ENCODE measurements around the gene CACNG8. TPM values are rescaled to one million over a fixed set of nuclear protein-coding genes. Genes with fewer than 3 reads are reported as not detected.
"Not testable (repeated sequence)": the region's sequence is repeated elsewhere in the genome, so short reads cannot be mapped to it uniquely, and the experiment has no call there.

CACNG8 gene
- total RNA-seq, 1 donor from 2014 or later = not detected

DNA sequence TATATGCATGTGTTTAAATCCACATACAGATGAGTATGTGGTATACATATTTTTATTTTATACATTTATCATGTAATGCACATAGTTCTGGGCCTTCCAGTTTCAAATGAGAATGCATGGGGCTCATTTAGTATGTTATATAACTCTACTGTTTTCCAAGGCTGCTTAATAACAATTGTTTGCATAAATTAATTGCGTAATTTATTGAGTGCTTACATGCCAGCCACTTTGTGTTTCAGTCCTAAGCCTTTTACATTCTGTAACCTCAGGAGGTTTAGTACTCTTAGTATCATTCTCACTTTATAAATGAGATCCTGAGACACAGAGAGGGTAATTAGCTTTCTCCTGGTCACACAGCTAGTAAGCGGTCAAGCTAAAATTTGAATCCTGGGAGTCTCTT lies 16.7 kb upstream of the CACNG8 start:
- TF ChIP-seq, protein P1, sequence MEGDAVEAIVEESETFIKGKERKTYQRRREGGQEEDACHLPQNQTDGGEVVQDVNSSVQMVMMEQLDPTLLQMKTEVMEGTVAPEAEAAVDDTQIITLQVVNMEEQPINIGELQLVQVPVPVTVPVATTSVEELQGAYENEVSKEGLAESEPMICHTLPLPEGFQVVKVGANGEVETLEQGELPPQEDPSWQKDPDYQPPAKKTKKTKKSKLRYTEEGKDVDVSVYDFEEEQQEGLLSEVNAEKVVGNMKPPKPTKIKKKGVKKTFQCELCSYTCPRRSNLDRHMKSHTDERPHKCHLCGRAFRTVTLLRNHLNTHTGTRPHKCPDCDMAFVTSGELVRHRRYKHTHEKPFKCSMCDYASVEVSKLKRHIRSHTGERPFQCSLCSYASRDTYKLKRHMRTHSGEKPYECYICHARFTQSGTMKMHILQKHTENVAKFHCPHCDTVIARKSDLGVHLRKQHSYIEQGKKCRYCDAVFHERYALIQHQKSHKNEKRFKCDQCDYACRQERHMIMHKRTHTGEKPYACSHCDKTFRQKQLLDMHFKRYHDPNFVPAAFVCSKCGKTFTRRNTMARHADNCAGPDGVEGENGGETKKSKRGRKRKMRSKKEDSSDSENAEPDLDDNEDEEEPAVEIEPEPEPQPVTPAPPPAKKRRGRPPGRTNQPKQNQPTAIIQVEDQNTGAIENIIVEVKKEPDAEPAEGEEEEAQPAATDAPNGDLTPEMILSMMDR (IDR thresholded peaks at IDR 0.05) = no peak
- intact Hi-C loops (cut with micrococcal nuclease) = no loop called here
- Mint-ChIP-seq H3K27me3 (peaks cover 41% of the 10 kb centered on the region), H3K4me1 (no peaks in the 10 kb centered on the region), H3K36me3 (ENCODE audit: low read depth) (no peaks in the 10 kb centered on the region), H3K27ac (no peak overlapping the region), H3K9me3 (peaks cover 4% of the 10 kb centered on the region), H3K4me3 (no peak overlapping the region)
- DNase-seq = no peak
- ChIA-PET CTCF (no interaction called here), POLR2A (no interaction called here)
- no peak for ATAC-seq (ENCODE audit: low read depth)

DNA sequence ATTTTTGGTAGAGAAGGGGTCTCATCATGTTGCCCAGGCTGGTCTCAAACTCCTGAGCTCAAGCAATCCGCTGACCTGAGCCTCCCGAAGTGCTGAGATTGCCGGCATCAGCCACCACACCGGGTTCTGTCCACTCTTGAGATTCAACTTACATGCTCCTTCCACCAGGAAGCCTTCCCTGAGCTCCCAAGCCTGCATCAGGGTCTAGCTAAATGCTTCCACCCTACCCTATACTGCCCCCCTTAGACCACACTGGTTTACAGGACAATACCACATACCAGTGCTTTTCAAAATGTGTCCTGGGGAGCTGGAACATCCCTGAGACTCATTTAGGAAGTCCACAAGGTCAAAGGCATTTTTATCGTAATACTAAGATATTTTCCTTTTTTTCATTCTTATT lies 15.1 kb upstream of the CACNG8 start:
- intact Hi-C loops (cut with micrococcal nuclease) = no loop called here
- H3K27ac Mint-ChIP-seq = no peak overlapping the region
- POLR2A ChIA-PET = no interaction called here

DNA sequence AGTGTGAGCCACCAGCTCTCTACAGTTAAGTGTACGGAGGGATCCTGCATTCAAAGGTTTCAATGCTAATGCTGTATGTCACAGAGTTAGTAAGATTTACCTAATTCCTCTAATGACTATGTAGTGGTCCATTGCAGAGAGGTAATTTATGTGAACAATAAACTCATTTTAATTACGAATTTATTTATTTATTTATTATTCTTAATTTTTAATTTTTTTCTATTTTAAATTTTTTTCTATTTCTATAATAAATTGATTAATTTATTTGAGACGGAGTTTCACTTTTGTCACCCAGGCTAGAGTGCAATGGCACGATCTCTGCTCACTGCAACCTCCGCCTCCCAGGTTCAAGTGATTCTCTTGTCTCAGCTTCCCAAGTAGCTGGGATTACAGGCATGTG lies 14.1 kb upstream of the CACNG8 start:
- peaks cover 29% of the 10 kb centered on the region for H3K27me3 Mint-ChIP-seq
- H3K4me1 Mint-ChIP-seq; DNase-seq; H3K27ac Mint-ChIP-seq; H3K9me3 Mint-ChIP-seq; intact Hi-C loops (cut with micrococcal nuclease); H3K4me3 Mint-ChIP-seq; ATAC-seq (ENCODE audit: low read depth); POLR2A ChIA-PET; CTCF ChIA-PET; H3K36me3 Mint-ChIP-seq (ENCODE audit: low read depth): not testable (repeated sequence)

More for the DNA sequence above, 15.1 kb upstream of the CACNG8 start:
- Mint-ChIP-seq H3K9me3 (peaks cover 4% of the 10 kb centered on the region), H3K36me3 (ENCODE audit: low read depth) (no peaks in the 10 kb centered on the region), H3K27me3 (peaks cover 31% of the 10 kb centered on the region), H3K4me3 (no peak overlapping the region), H3K4me1 (no peaks in the 10 kb centered on the region)
- CTCF ChIA-PET = interaction anchor here (1.0 kb wide), 1 partner anchor 96 kb away, joined by 3 read pairs; no protein-coding TSS in a partner anchor
- ATAC-seq (ENCODE audit: low read depth) = no peak
- TF ChIP-seq, protein P1 (IDR thresholded peaks at IDR 0.05) = no peak
- DNase-seq = no peak

- no peak overlapping the region for H3K4me3 Mint-ChIP-seq
- ChIA-PET POLR2A (no interaction called here), CTCF (no interaction called here)
- H3K27me3 Mint-ChIP-seq = peaks cover 24% of the 10 kb centered on the region
- TF ChIP-seq, protein P1 (IDR thresholded peaks at IDR 0.05) = no peak
- no peaks in the 10 kb centered on the region for H3K4me1 Mint-ChIP-seq
- no peak overlapping the region for H3K27ac Mint-ChIP-seq
- intact Hi-C loops (cut with micrococcal nuclease) = no loop called here
- no peaks in the 10 kb centered on the region for H3K36me3 Mint-ChIP-seq (ENCODE audit: low read depth)
- DNase-seq (no peak), ATAC-seq (ENCODE audit: low read depth) (no peak)
- H3K9me3 Mint-ChIP-seq = no peaks in the 10 kb centered on the region
Measured at GRCh38 chr19:53951436-53951835, 11.3 kb upstream of the CACNG8 start.

DNA sequence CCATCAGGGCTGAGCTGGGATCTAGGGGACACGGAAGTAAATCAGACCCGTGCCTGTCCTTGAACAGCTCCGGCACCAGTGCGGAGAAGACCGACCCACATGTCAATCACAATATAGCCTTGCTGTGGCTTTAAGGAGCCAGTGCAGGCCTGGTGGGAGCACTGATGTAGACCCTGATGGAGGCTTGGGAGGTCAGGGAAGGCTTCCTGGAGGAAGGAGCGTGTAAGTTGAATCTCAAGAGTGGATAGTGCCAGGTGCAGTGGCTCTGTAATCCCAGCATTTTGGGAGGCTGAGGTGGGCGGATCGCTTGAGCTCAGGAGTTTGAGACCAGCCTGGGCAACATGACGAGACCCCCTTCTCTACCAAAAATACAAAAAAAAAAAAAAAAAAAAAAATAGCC lies 10.8 kb upstream of the CACNG8 start:
- ChIA-PET CTCF (no interaction called here), POLR2A (no interaction called here)
- intact Hi-C loops (cut with micrococcal nuclease) = no loop called here

GRCh38 chr19:53953383-53953782 lies 9.4 kb upstream of the CACNG8 start:
- Mint-ChIP-seq H3K27me3 (peaks cover 31% of the 10 kb centered on the region), H3K36me3 (ENCODE audit: low read depth) (no peaks in the 10 kb centered on the region), H3K4me1 (no peaks in the 10 kb centered on the region), H3K4me3 (no peak overlapping the region), H3K27ac (no peak overlapping the region), H3K9me3 (no peaks in the 10 kb centered on the region)
- DNase-seq (no peak), ATAC-seq (ENCODE audit: low read depth) (no peak)
- intact Hi-C loops (cut with micrococcal nuclease) = no loop called here
- ChIA-PET CTCF (no interaction called here), POLR2A (no interaction called here)
- TF ChIP-seq, protein P1 (IDR thresholded peaks at IDR 0.05) = no peak

More for the DNA sequence above, 10.8 kb upstream of the CACNG8 start:
- DNase-seq (no peak), ATAC-seq (ENCODE audit: low read depth) (no peak)
- H3K27ac Mint-ChIP-seq = no peak overlapping the region
- H3K4me3 Mint-ChIP-seq = no peak overlapping the region
- H3K27me3 Mint-ChIP-seq = peaks cover 25% of the 10 kb centered on the region
- TF ChIP-seq, protein P1 (IDR thresholded peaks at IDR 0.05) = no peak
- no peaks in the 10 kb centered on the region for H3K4me1 Mint-ChIP-seq
- H3K36me3 Mint-ChIP-seq (ENCODE audit: low read depth) = no peaks in the 10 kb centered on the region
- no peaks in the 10 kb centered on the region for H3K9me3 Mint-ChIP-seq

All from activated B cell treated with CpG ODN at 0.5 μM for 24 hours (primary cell).